Choroid plexus epithelial cell (primary cell): ENCODE measurements around the gene DUOX1.

Experiments
- DNase-seq: peaks from one replicate; pipeline ENCODE4 v3.0.0-alpha.2; 2010; ENCODE audit warnings: low read depth
- H3K4me3 ChIP-seq: 2 replicates; pipeline ENCODE4 v1.5.1; 2011; ENCODE audit warnings: low read depth, mild to moderate bottlenecking, control low read depth, low read length, moderate library complexity
- TF ChIP-seq, protein P1 (sequence below): conservative IDR thresholded peaks from 2 replicates; pipeline ENCODE4 v1.5.1; 2011; ENCODE audit warnings: low read depth, mild to moderate bottlenecking, control low read depth, inconsistent platforms, low read length, moderate library complexity

The DUOX1 gene

GRCh38 chr15:45107941-45108630 lies 21.7 kb upstream of the DUOX1 start:
- DNase-seq = no peak
- TF ChIP-seq, protein P1, sequence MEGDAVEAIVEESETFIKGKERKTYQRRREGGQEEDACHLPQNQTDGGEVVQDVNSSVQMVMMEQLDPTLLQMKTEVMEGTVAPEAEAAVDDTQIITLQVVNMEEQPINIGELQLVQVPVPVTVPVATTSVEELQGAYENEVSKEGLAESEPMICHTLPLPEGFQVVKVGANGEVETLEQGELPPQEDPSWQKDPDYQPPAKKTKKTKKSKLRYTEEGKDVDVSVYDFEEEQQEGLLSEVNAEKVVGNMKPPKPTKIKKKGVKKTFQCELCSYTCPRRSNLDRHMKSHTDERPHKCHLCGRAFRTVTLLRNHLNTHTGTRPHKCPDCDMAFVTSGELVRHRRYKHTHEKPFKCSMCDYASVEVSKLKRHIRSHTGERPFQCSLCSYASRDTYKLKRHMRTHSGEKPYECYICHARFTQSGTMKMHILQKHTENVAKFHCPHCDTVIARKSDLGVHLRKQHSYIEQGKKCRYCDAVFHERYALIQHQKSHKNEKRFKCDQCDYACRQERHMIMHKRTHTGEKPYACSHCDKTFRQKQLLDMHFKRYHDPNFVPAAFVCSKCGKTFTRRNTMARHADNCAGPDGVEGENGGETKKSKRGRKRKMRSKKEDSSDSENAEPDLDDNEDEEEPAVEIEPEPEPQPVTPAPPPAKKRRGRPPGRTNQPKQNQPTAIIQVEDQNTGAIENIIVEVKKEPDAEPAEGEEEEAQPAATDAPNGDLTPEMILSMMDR = no peak
- no peak overlapping the region for H3K4me3 ChIP-seq

DNA sequence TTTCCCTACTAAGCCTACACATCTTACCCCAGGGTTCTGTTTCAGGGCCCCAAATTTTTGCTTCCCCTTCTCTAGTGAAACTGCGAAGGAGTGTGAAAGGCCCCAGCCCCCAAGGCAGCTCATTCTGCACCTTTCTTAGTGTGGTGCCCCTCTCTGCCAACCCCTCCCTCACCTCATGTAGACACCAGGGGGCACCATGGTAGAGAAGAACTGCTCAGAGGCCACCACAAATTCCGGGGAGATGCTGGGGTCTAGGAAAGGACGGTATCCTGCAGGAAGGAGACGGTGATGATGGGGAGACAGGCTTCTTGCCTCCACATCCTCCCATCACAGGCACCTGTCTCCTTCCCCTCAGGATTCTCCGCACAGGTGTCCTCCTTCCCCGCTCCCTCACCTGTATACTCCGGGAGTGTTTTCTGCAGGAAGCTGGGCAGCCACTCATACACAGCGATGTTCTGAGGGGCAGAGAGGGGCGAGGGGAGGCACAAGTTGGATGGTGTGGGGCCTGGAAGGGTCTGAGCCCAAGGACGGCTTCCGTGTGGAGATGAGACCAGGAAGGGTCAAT lies 19.5 kb upstream of the DUOX1 start:
- no peak for DNase-seq
- TF ChIP-seq, protein P1 = no peak

GRCh38 chr15:45111390-45112142 lies 18.2 kb upstream of the DUOX1 start:
- no peak for DNase-seq
- TF ChIP-seq, protein P1 = no peak
- H3K4me3 ChIP-seq = no peak overlapping the region

More for the DNA sequence above, 19.5 kb upstream of the DUOX1 start:
- H3K4me3 ChIP-seq = no peak overlapping the region

DNA sequence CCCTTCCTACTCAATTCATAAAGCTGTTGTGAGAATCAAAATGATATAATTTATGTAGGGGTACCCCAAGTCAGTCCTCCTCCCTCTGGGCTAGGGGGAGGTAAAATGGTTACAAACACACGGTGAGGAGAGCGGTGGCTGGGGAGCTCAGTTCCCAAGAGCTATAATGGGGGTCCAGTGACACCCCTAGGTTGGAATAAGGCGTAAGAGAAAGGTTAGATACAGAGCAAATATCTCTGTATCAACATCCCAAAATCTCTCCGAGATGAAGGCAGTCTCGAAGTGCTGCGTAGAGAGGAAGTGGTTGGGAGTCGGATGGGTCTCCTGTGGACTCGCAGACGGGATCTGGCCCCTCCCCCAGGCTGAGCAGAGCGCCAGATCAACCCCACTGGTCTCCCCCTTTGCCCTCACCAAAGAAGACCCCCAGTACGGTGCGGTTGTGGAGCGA lies 17.6 kb upstream of the DUOX1 start:
- no peak for DNase-seq
- TF ChIP-seq, protein P1 = no peak
- H3K4me3 ChIP-seq = no peak overlapping the region

DNA sequence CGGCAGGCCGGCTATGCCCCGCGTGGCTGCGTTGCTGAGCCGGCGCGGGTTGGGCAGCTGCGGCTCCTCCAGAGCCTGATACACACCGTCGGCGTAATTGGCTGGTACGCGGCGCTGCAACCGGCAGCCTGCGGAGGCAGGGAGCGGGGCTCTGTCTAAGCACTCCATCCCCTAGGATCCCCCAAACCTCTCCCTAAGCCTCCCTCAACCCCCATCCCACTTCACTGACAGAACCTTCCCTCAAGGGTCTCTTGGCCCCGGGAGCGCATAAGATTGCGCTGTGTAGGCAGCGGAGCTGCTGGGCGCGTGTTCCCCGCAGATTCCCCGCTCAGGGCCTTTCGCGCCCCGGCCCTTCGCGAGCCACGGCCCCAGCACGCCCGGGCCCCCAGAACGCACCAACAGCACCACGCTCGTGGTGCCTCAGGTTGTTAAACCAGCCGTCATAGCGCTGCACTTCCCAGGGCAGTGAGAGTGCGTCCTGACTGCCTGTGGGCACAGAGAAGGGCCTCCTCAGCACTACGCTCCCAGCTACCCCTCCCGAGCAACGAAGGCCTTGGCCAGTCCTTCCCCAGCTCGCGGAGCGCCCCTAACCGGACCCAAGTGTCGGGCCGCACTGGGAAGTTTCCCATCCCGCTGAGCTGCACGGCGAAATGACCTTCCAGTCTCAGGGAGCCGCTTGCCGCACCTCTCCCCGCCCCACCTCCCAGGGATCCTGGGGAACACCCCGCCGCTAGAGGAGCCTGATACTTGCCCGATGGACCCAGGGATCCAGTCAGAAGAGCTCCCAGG lies 17.0 kb upstream of the DUOX1 start:
- DNase-seq = no peak
- TF ChIP-seq, protein P1 = no peak
- no peak overlapping the region for H3K4me3 ChIP-seq

- TF ChIP-seq, protein P1 = no peak
- no peak for DNase-seq
- no peak overlapping the region for H3K4me3 ChIP-seq
Observed at GRCh38 chr15:45113380-45113990, 16.3 kb upstream of the DUOX1 start.
